ENCODE data around the gene RPA3. TPM values are rescaled to one million over a fixed set of nuclear protein-coding genes. Genes with fewer than 3 reads are reported as not detected.
A peak's percentile ranks its signal among the peaks of the same experiment; 100 is the strongest.

RPA3 gene
- total RNA-seq, result 23.5 and 28.0 TPM in 2 replicates

DNA sequence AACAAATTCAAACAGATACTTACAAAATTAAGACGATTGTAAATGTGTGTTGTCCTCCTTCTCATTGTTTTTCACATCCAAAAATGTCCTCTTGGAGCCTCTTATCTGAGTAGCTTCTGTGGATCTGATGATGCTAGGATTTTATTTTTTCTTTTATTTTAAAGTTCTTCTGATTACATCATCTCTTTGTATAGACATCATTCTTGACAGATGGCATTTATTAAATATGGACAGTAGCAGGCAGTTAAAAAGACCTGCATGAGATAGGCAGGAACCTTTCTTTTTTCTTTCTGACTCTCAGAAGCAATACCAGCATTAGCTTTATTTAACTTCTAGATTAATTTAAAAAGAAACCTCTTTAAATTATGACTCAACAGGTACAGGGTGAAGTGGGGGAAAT, at the start of gene RPA3:
RPA3 (minus strand) TSS at position 116 of the 400 bp plus-strand sequence. CDS start 78,189 bp downstream, outside the sequence.
- no peak for DNase-seq (ENCODE audit: low read depth, low spot score)

GRCh38 chr7:7766671-7767070, 48.3 kb upstream of the RPA3 start:
- no peak for DNase-seq (ENCODE audit: low read depth, low spot score)

DNA sequence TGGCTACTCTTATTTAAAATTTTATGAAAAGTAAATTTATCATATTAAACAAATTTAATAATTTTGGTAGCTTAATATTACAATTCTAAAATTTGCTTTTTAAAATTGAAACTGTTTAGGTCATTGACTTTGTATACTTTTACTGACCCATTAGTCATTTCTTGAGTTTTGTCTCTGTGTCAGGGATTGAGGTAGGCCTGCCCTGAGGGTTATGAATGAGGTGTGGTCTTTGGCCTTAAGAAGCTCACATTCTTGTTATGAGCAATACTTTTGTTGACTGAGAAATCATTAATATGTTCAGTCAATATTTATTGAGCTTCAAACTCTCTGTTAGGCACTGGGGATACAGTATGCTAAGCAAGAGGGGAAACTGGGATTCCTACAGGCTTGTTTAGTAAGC, 47.0 kb upstream of the RPA3 start:
- no peak for DNase-seq (ENCODE audit: low read depth, low spot score)

GRCh38 chr7:7764520-7765396, 46.4 kb upstream of the RPA3 start:
- no peak for DNase-seq (ENCODE audit: low read depth, low spot score)

GRCh38 chr7:7761974-7762779, 43.8 kb upstream of the RPA3 start:
- no peak for DNase-seq (ENCODE audit: low read depth, low spot score)

- DNase-seq (ENCODE audit: low read depth, low spot score), result peak; percentile 19
These were observed 43.0 kb upstream of the RPA3 start for GRCh38 chr7:7761340-7761973.

- DNase-seq (ENCODE audit: low read depth, low spot score), result no peak
These were observed 39.2 kb upstream of the RPA3 start for GRCh38 chr7:7757576-7757975.

GRCh38 chr7:7756577-7756976, 38.2 kb upstream of the RPA3 start:
- DNase-seq (ENCODE audit: low read depth, low spot score), result no peak

- no peak for DNase-seq (ENCODE audit: low read depth, low spot score)
These were observed 33.1 kb upstream of the RPA3 start for GRCh38 chr7:7751243-7752092.

GRCh38 chr7:7750571-7751242, 32.3 kb upstream of the RPA3 start:
- no peak for DNase-seq (ENCODE audit: low read depth, low spot score)

DNA sequence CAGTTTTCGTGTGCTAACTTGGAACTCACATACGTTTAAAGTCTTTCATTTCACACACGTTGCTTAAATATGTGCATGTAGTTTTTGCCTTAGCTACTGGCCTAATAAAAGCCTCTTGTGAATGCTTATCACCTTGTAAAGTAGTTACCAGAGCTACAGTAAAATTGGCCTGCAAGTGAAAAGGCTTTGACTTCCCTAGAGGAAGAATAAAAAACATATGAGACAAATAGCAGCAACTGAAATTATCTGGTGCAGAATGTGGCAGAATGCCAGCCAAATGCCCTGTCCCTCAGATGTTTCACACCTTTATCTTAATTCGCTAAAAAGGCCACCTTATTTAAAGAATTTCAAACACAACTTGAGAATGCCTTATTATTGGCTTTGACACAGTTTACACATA, 28.1 kb upstream of the RPA3 start:
- DNase-seq (ENCODE audit: low read depth, low spot score), result no peak

GRCh38 chr7:7745966-7746365, 27.6 kb upstream of the RPA3 start:
- no peak for DNase-seq (ENCODE audit: low read depth, low spot score)

- no peak for DNase-seq (ENCODE audit: low read depth, low spot score)
These were observed 26.9 kb upstream of the RPA3 start for GRCh38 chr7:7745258-7745657.

DNA sequence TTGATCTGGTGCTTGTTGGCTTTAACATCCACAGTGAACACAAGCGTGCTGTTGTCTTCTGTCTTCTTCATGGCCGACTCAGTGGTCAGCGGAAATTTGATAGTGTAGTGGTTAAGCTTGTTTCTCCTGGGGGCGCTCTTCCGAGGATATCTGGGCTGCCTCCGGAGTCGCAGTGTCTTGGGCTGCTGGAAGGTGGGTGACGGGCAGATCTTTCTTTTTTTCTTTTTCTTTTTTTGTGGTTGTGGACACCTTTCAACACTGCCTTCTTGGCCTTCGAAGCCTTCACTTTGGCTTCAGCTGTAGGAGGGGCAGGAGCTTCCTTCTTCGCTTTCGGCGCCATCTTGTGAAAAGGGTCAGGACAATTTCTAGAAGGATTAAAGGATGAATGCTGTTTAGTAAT, 23.8 kb upstream of the RPA3 start:
- no peak for DNase-seq (ENCODE audit: low read depth, low spot score)

DNA sequence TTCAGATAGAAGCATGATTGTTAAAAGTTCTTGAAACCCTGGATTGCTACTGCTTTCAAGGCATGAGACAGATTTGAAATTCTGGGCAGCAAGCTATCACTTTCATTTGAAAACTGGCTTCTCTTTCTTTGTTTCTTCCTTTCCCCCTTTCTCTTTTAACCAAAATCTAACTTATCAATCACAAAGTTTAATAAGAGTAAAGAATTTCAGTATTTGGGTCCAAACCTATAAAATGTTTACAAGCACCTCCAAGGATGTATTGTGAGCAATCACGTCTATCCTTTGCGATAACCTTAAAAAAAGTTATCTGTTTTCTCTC, 21.6 kb upstream of the RPA3 start:
- DNase-seq (ENCODE audit: low read depth, low spot score), result no peak

DNA sequence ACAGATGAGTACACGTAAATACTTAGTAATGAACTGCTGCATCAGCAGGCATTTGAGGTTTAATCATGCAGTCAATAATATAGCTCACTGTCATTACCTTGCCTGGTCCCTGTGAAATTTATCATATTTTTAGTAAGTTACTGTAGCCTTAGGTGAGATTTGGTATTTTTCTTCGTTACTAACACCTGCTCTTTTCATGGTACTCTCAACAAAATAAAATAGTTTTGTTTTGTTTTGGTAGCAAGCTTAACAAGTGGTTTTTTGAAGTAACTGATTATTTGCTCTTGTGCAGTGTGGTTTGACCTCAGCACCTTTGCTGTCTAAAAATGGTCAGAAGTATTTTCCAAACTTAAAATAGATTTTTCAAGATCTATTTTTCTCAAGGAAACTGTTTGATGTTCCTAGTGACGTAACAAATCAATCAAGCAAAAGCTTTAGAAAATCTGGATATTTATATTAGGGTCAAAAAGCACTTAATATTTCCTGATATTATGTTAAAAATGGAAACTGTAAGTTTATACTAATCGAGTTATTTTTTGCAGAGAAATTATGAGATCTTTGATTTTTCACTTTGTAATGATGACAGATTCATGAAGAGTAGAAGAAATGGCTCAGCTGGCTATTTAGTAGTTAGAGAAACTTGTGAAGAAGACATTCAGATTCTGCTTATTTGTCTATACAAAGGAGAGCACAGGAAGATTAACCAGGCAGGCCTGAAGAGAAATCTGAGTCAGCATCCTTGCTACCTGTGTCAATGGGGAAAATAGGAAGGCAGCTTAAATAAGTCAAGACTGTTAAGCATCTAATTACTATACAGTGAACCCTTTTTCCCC, 21.0 kb upstream of the RPA3 start:
- no peak for DNase-seq (ENCODE audit: low read depth, low spot score)

- no peak for DNase-seq (ENCODE audit: low read depth, low spot score)
These were observed 20.2 kb upstream of the RPA3 start for GRCh38 chr7:7738622-7739021.

DNA sequence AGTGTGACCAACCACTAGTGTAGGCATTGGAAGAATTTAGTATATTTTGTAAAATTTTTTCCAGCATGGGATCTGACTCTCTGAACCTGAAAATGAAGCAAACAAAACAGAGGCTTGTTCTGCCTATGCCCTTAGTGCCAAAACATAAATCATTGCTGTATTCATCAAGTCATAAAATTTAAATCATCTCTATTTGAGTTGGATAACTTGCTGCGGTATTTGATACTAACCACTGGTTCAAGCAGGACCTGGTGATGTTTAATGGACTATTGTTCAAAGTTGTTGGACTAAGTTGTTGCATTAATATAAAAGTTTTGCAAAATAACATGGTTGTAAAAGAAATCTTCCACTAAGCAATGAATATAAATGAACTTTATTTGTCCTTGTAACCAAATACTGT, 19.8 kb upstream of the RPA3 start:
- no peak for DNase-seq (ENCODE audit: low read depth, low spot score)

DNA sequence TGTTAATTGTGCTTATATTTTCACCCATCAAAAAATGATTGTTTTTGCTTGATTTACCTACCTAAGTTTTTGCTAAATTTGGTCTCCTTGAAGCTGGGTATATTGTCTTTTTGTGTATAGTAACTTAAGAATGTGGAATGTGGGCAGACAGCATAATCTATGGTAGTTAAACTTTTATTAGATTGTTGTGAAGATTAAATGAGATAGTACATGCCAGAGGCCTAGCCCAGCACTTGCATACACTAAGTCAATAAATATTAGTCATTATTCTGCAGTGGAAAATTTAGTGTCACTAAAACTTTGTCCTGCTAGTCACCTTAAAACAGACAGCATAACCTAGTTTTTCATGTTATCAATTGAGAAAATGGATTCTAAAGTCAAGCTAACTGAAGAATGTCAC, 19.3 kb upstream of the RPA3 start:
- no peak for DNase-seq (ENCODE audit: low read depth, low spot score)

DNA sequence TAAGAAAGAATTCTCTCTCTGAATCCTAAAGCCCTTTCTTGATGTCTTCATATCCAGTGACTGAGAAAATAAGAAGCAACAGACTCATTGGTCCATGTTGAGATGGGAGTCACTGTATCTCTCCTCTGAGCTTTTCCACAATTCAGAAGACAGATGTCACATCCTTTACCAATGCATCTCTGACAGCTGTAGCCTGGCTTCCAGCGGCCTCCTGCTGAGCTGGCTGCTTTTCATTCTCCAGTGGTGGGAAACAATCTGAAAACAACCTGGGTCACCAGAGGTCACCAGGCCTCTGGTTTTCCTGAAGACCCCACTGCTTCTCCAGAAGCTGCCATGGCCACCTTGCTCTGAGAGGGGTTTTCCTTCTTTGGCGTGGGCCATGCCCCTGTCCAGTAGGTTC, 18.3 kb upstream of the RPA3 start:
- no peak for DNase-seq (ENCODE audit: low read depth, low spot score)

Measured in pulmonary artery endothelial cell (primary cell).